HEK293 (cell line): ENCODE data around the gene SYT5.

Experiments used
- BCL11B ChIP-seq: fragments of 450-650 bp; formaldehyde crosslinking; IDR thresholded peaks from 2 replicates; pipeline ENCODE4 v1.5.1; 2016; ENCODE audit warnings: low read depth, missing biosample characterization, missing genetic modification characterization
- RBAK ChIP-seq: fragments of 450-650 bp; formaldehyde crosslinking; IDR thresholded peaks from 2 replicates; pipeline ENCODE4 v1.5.1; 2016; ENCODE audit warnings: missing biosample characterization, missing genetic modification characterization
- TRIM28 ChIP-seq: IDR thresholded peaks from 2 replicates; pipeline ENCODE4 v1.6.1; 2011; ENCODE audit warnings: low read length, control low read depth, borderline replicate concordance
- ZBTB26 ChIP-seq: fragments of 450-650 bp; formaldehyde crosslinking; optimal IDR thresholded peaks from 2 replicates; pipeline ENCODE3; 2016; ENCODE audit warnings: missing biosample characterization, mild to moderate bottlenecking, missing genetic modification characterization
- ZBTB48 ChIP-seq: fragments of 450-650 bp; formaldehyde crosslinking; IDR thresholded peaks from 2 replicates; pipeline ENCODE4 v1.5.1; 2016; ENCODE audit warnings: missing biosample characterization, missing genetic modification characterization
- ZNF112 ChIP-seq: fragments of 450-650 bp; formaldehyde crosslinking; IDR thresholded peaks from 2 replicates; pipeline ENCODE4 v1.5.0; 2017; ENCODE audit warnings: missing biosample characterization, missing genetic modification characterization
- ZNF138 ChIP-seq: fragments of 450-650 bp; formaldehyde crosslinking; IDR thresholded peaks from 2 replicates; pipeline ENCODE4 v1.5.1; 2016; ENCODE audit warnings: missing biosample characterization, missing genetic modification characterization, borderline replicate concordance
- ZNF140 ChIP-seq: fragments of 450-650 bp; formaldehyde crosslinking; IDR thresholded peaks from 2 replicates; pipeline ENCODE4 v1.5.1; 2016; ENCODE audit warnings: missing biosample characterization, missing genetic modification characterization
- ZNF169 ChIP-seq: fragments of 450-650 bp; formaldehyde crosslinking; IDR thresholded peaks from 2 replicates; pipeline ENCODE4 v1.5.1; 2016; ENCODE audit warnings: missing biosample characterization, missing genetic modification characterization
- ZNF174 ChIP-seq: fragments of 450-650 bp; formaldehyde crosslinking; IDR thresholded peaks from 2 replicates; pipeline ENCODE4 v1.5.0; 2017; ENCODE audit warnings: missing biosample characterization, mild to moderate bottlenecking, missing genetic modification characterization
- ZNF341 ChIP-seq: fragments of 450-650 bp; formaldehyde crosslinking; IDR thresholded peaks from 2 replicates; pipeline ENCODE4; 2016; ENCODE audit warnings: low read depth, missing biosample characterization, missing genetic modification characterization
- ZNF354C ChIP-seq: fragments of 450-650 bp; formaldehyde crosslinking; IDR thresholded peaks from 2 replicates; pipeline ENCODE4 v1.5.1; 2016; ENCODE audit warnings: missing biosample characterization, missing genetic modification characterization, low read depth, borderline replicate concordance
- ZNF404 ChIP-seq: fragments of 450-650 bp; formaldehyde crosslinking; IDR thresholded peaks from 2 replicates; pipeline ENCODE4 v1.5.1; 2017; ENCODE audit warnings: missing biosample characterization, missing genetic modification characterization
- ZNF623 ChIP-seq: fragments of 450-650 bp; formaldehyde crosslinking; IDR thresholded peaks from 2 replicates; pipeline ENCODE4 v1.5.1; 2016; ENCODE audit warnings: missing biosample characterization, missing genetic modification characterization
- ZNF670 ChIP-seq: fragments of 450-650 bp; formaldehyde crosslinking; IDR thresholded peaks from 2 replicates; pipeline ENCODE4 v1.5.1; 2016; ENCODE audit warnings: missing biosample characterization, missing genetic modification characterization, low read depth
- ZNF677 ChIP-seq: fragments of 450-650 bp; IDR thresholded peaks from 2 replicates; pipeline ENCODE4 v1.5.0; 2018; ENCODE audit warnings: missing biosample characterization, mild to moderate bottlenecking, missing genetic modification characterization, moderate library complexity
- ZNF707 ChIP-seq: fragments of 450-650 bp; formaldehyde crosslinking; IDR thresholded peaks from 2 replicates; pipeline ENCODE4 v1.5.1; 2016; ENCODE audit warnings: missing biosample characterization, missing genetic modification characterization
- ZXDB ChIP-seq: fragments of 450-650 bp; formaldehyde crosslinking; IDR thresholded peaks from 2 replicates; pipeline ENCODE4 v1.5.1; 2016; ENCODE audit warnings: missing biosample characterization, missing genetic modification characterization
- TF ChIP-seq, protein P1 (sequence below): fragments of 450-650 bp; formaldehyde crosslinking; conservative IDR thresholded peaks from 2 replicates; pipeline ENCODE4 v1.5.1; 2016; ENCODE audit warnings: low read depth, missing biosample characterization, missing genetic modification characterization
- TF ChIP-seq, protein P2 (sequence below): fragments of 450-650 bp; formaldehyde crosslinking; IDR thresholded peaks from 2 replicates; pipeline ENCODE4 v1.5.1; 2016; ENCODE audit warnings: missing biosample characterization, missing genetic modification characterization
- TF ChIP-seq, protein P3 (sequence below): fragments of 450-650 bp; formaldehyde crosslinking; IDR thresholded peaks from 2 replicates; pipeline ENCODE4 v1.5.1; 2016; ENCODE audit warnings: missing biosample characterization, missing genetic modification characterization
- TF ChIP-seq, protein P4 (sequence below): fragments of 450-650 bp; formaldehyde crosslinking; IDR thresholded peaks from 2 replicates; pipeline ENCODE4 v1.5.1; 2016; ENCODE audit warnings: missing biosample characterization, missing genetic modification characterization
- TF ChIP-seq, protein P5 (sequence below): fragments of 450-650 bp; formaldehyde crosslinking; IDR thresholded peaks from 2 replicates; pipeline ENCODE4 v1.5.1; 2016; ENCODE audit warnings: missing biosample characterization, missing genetic modification characterization
- TF ChIP-seq, protein P6 (sequence below): fragments of 450-650 bp; formaldehyde crosslinking; IDR thresholded peaks from 2 replicates; pipeline ENCODE4 v1.5.1; 2016; ENCODE audit warnings: missing biosample characterization, missing genetic modification characterization, borderline replicate concordance
- TF ChIP-seq, protein P7 (sequence below): fragments of 450-650 bp; formaldehyde crosslinking; IDR thresholded peaks from 2 replicates; pipeline ENCODE4 v1.5.1; 2016; ENCODE audit warnings: missing biosample characterization, missing genetic modification characterization

The SYT5 gene

GRCh38 chr19:55146705-55147273 lies 33.3 kb downstream of the SYT5 start (continued):
- TF ChIP-seq, protein P1, sequence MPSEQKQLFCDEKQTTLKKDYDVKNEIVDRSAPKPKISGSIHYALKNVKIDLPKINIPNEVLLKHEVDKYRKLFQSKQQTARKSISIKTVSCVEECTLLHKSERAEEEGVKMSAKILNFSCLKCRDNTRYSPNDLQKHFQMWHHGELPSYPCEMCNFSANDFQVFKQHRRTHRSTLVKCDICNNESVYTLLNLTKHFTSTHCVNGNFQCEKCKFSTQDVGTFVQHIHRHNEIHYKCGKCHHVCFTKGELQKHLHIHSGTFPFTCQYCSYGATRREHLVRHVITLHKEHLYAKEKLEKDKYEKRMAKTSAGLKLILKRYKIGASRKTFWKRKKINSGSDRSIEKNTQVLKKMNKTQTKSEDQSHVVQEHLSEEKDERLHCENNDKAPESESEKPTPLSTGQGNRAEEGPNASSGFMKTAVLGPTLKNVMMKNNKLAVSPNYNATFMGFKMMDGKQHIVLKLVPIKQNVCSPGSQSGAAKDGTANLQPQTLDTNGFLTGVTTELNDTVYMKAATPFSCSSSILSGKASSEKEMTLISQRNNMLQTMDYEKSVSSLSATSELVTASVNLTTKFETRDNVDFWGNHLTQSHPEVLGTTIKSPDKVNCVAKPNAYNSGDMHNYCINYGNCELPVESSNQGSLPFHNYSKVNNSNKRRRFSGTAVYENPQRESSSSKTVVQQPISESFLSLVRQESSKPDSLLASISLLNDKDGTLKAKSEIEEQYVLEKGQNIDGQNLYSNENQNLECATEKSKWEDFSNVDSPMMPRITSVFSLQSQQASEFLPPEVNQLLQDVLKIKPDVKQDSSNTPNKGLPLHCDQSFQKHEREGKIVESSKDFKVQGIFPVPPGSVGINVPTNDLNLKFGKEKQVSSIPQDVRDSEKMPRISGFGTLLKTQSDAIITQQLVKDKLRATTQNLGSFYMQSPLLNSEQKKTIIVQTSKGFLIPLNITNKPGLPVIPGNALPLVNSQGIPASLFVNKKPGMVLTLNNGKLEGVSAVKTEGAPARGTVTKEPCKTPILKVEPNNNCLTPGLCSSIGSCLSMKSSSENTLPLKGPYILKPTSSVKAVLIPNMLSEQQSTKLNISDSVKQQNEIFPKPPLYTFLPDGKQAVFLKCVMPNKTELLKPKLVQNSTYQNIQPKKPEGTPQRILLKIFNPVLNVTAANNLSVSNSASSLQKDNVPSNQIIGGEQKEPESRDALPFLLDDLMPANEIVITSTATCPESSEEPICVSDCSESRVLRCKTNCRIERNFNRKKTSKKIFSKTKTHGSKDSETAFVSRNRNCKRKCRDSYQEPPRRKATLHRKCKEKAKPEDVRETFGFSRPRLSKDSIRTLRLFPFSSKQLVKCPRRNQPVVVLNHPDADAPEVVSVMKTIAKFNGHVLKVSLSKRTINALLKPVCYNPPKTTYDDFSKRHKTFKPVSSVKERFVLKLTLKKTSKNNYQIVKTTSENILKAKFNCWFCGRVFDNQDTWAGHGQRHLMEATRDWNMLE (tag by site-specific recombination): no peak
- TF ChIP-seq ZNF670 (no peak), ZXDB (no peak; the same call in 1 of the 2 replicates), ZNF341 (tag by site-specific recombination) (peak; percentile 62), RBAK (tag by site-specific recombination) (no peak), ZNF169 (tag by site-specific recombination) (no peak), ZNF623 (tag by site-specific recombination) (no peak), ZNF174 (no peak), ZBTB48 (tag by site-specific recombination) (peak; percentile 38; the same call in 1 of the 2 replicates), ZNF354C (tag by site-specific recombination) (no peak), ZNF140 (tag by site-specific recombination) (no peak), ZNF112 (tag by site-specific recombination) (no peak), ZNF404 (tag by site-specific recombination) (no peak), ZNF138 (no peak), TRIM28 (no peak), ZNF677 (no peak), ZNF707 (tag by site-specific recombination) (no peak), ZBTB26 (tag by site-specific recombination) (peak; percentile 27), BCL11B (tag by site-specific recombination) (no peak)
- TF ChIP-seq, protein P2, sequence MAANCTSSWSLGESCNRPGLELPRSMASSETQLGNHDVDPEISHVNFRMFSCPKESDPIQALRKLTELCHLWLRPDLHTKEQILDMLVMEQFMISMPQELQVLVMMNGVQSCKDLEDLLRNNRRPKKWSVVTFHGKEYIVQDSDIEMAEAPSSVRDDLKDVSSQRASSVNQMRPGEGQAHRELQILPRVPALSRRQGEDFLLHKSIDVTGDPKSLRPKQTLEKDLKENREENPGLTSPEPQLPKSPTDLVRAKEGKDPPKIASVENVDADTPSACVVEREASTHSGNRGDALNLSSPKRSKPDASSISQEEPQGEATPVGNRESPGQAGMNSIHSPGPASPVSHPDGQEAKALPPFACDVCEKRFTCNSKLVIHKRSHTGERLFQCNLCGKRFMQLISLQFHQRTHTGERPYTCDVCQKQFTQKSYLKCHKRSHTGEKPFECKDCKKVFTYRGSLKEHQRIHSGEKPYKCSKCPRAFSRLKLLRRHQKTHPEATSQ (tag by site-specific recombination): no peak
- TF ChIP-seq, protein P3, sequence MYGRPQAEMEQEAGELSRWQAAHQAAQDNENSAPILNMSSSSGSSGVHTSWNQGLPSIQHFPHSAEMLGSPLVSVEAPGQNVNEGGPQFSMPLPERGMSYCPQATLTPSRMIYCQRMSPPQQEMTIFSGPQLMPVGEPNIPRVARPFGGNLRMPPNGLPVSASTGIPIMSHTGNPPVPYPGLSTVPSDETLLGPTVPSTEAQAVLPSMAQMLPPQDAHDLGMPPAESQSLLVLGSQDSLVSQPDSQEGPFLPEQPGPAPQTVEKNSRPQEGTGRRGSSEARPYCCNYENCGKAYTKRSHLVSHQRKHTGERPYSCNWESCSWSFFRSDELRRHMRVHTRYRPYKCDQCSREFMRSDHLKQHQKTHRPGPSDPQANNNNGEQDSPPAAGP (tag by site-specific recombination): peak; percentile 43; the same call in 1 of the 2 replicates
- TF ChIP-seq, protein P4, sequence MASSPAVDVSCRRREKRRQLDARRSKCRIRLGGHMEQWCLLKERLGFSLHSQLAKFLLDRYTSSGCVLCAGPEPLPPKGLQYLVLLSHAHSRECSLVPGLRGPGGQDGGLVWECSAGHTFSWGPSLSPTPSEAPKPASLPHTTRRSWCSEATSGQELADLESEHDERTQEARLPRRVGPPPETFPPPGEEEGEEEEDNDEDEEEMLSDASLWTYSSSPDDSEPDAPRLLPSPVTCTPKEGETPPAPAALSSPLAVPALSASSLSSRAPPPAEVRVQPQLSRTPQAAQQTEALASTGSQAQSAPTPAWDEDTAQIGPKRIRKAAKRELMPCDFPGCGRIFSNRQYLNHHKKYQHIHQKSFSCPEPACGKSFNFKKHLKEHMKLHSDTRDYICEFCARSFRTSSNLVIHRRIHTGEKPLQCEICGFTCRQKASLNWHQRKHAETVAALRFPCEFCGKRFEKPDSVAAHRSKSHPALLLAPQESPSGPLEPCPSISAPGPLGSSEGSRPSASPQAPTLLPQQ (tag by site-specific recombination): 0 out of 2 replicates have a peak, but pooled peaks have one; percentile 17
- TF ChIP-seq, protein P5, sequence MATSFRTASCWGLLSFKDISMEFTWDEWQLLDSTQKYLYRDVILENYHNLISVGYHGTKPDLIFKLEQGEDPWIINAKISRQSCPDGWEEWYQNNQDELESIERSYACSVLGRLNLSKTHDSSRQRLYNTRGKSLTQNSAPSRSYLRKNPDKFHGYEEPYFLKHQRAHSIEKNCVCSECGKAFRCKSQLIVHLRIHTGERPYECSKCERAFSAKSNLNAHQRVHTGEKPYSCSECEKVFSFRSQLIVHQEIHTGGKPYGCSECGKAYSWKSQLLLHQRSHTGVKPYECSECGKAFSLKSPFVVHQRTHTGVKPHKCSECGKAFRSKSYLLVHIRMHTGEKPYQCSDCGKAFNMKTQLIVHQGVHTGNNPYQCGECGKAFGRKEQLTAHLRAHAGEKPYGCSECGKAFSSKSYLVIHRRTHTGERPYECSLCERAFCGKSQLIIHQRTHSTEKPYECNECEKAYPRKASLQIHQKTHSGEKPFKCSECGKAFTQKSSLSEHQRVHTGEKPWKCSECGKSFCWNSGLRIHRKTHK (tag by site-specific recombination): no peak
- TF ChIP-seq, protein P6, sequence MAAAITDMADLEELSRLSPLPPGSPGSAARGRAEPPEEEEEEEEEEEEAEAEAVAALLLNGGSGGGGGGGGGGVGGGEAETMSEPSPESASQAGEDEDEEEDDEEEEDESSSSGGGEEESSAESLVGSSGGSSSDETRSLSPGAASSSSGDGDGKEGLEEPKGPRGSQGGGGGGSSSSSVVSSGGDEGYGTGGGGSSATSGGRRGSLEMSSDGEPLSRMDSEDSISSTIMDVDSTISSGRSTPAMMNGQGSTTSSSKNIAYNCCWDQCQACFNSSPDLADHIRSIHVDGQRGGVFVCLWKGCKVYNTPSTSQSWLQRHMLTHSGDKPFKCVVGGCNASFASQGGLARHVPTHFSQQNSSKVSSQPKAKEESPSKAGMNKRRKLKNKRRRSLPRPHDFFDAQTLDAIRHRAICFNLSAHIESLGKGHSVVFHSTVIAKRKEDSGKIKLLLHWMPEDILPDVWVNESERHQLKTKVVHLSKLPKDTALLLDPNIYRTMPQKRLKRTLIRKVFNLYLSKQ (tag by site-specific recombination): no peak
- TF ChIP-seq, protein P7, sequence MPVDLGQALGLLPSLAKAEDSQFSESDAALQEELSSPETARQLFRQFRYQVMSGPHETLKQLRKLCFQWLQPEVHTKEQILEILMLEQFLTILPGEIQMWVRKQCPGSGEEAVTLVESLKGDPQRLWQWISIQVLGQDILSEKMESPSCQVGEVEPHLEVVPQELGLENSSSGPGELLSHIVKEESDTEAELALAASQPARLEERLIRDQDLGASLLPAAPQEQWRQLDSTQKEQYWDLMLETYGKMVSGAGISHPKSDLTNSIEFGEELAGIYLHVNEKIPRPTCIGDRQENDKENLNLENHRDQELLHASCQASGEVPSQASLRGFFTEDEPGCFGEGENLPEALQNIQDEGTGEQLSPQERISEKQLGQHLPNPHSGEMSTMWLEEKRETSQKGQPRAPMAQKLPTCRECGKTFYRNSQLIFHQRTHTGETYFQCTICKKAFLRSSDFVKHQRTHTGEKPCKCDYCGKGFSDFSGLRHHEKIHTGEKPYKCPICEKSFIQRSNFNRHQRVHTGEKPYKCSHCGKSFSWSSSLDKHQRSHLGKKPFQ (tag by site-specific recombination): no peak
